Upper lobe of left lung (tissue), 6 donors: ENCODE data around the gene EHD3. TPM values are rescaled to one million over a fixed set of nuclear protein-coding genes. Genes with fewer than 3 reads are reported as not detected.
"Not testable (repeated sequence)": the region's sequence is repeated elsewhere in the genome, so short reads cannot be mapped to it uniquely, and the experiment has no call there.

ENCODE experiments used
- ATAC-seq, 2 donors: fragments of 200-7000 bp; cut with Tn5 transposase; one replicate each; pipeline ENCODE4 v1.9.1; 2022; ENCODE audit warnings: mild to moderate bottlenecking in 2 of 2, moderate library complexity in 2 of 2; ENCODE audit not compliant: low FRiP score in 2 of 2
- DNase-seq, 2 donors: peaks; one replicate each; pipeline ENCODE4 v3.0.0-alpha.2; 2019 to 2020
- H3K27ac ChIP-seq, 4 donors: fragments of 200-600 bp; sonication (generic); one replicate each; pipeline ENCODE4 v1.5.1; 2016 to 2019
- H3K27me3 ChIP-seq, 4 donors: fragments of 200-600 bp; sonication (generic); one replicate each; pipeline ENCODE4 v1.5.1; 2017 to 2019
- H3K36me3 ChIP-seq, 4 donors: fragments of 200-600 bp; sonication (generic); one replicate each; pipeline ENCODE4 v1.5.1; 2016 to 2019
- H3K4me1 ChIP-seq, 4 donors: fragments of 200-600 bp; sonication (generic); one replicate each; pipeline ENCODE4 v1.5.1; 2018 to 2019
- H3K4me3 ChIP-seq, 4 donors: fragments of 200-600 bp; sonication (generic); one replicate each; pipeline ENCODE4 v1.5.1; 2017 to 2019; ENCODE audit warnings: mild to moderate bottlenecking in 2 of 4, moderate library complexity in 1 of 4
- H3K9me3 ChIP-seq, 4 donors: fragments of 200-600 bp; sonication (generic); one replicate each; pipeline ENCODE4 v1.5.1; 2018 to 2019
- EP300 ChIP-seq, 4 donors: sonication (generic); formaldehyde crosslinking; IDR thresholded peaks; one replicate each; pipeline ENCODE4 v1.5.1; 2017; ENCODE audit warnings: antibody characterized with exemption in 4 of 4, control low read depth in 2 of 4
- POLR2A ChIP-seq, 4 donors: fragments of 450-650 bp; IDR thresholded peaks; one replicate each; pipeline ENCODE4 v1.5.1; 2016 to 2017; ENCODE audit warnings: antibody characterized with exemption in 4 of 4, mild to moderate bottlenecking in 2 of 4
- POLR2AphosphoS5 ChIP-seq, 2 donors: sonication (generic); formaldehyde crosslinking; IDR thresholded peaks; one replicate each; pipeline ENCODE4 v1.5.1; 2017; ENCODE audit warnings: antibody characterized with exemption in 2 of 2
- WGBS, 2 donors: methylation state at CpG; one replicate each; pipeline ENCODE4 v1.1.5; 2017 to 2018; 5-methylcytosine and 5-hydroxymethylcytosine counted together
- total RNA-seq, 6 donors: library from RNA; depleted of rRNA in 4 of 6; stranded (reverse); fragments of >200 nt in 4 of 6; gene quantifications; one replicate each; pipeline versions ENCODE4 v1.1.0 to v1.2.1, GENCODE V29; 2016 to 2021
- TF ChIP-seq, protein P1 (sequence below), 6 experiments: fragments of 450-650 bp in 4 of 6; fragments of 200-600 bp in 2 of 6; sonication (generic) in 2 of 6; IDR thresholded peaks; one replicate each; pipeline ENCODE4 v1.5.1; 2016 to 2019; ENCODE audit warnings: antibody characterized with exemption in 6 of 6
- donor health status: DM: no; HTN: no; CAD: no; lungs with moderate emphysema.
- donor health status: DM: no; HTN: yes; CAD: no; lungs with severe emphysema.

Gene EHD3
- total RNA-seq, 6 donors from 2014 or later: 3.7 to 12.5 (median 7.3) TPM

DNA sequence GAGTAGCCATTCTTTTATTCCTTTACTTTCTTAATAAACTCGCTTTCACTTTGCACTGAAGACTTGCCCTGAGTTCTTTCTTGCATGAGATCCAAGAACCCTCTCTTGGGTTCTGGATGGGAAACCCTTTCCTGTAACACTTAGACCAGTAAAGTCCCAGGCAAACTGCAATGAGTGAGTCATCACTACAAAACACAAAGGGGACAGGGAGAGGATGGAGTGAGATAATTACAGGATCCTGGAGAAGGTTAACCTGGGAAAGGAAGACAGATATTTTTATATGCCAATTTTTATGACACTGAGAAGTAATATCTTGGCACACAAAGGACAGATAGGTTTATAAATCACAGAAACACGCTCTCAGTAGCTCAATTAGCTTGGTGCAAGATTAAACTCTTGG, 48.7 kb downstream of the EHD3 start:
- no peak for ATAC-seq
- no peak for TF ChIP-seq POLR2AphosphoS5 (IDR thresholded peaks at IDR 0.05)
- TF ChIP-seq EP300 (IDR thresholded peaks at IDR 0.05): no peak
- TF ChIP-seq, protein P1, sequence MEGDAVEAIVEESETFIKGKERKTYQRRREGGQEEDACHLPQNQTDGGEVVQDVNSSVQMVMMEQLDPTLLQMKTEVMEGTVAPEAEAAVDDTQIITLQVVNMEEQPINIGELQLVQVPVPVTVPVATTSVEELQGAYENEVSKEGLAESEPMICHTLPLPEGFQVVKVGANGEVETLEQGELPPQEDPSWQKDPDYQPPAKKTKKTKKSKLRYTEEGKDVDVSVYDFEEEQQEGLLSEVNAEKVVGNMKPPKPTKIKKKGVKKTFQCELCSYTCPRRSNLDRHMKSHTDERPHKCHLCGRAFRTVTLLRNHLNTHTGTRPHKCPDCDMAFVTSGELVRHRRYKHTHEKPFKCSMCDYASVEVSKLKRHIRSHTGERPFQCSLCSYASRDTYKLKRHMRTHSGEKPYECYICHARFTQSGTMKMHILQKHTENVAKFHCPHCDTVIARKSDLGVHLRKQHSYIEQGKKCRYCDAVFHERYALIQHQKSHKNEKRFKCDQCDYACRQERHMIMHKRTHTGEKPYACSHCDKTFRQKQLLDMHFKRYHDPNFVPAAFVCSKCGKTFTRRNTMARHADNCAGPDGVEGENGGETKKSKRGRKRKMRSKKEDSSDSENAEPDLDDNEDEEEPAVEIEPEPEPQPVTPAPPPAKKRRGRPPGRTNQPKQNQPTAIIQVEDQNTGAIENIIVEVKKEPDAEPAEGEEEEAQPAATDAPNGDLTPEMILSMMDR (IDR thresholded peaks at IDR 0.05): no peak
- no peak for TF ChIP-seq POLR2A (IDR thresholded peaks at IDR 0.05)
- 79 to 86% methylated on average over 2 of the region's 2 CpGs for WGBS, 2 donors

DNA sequence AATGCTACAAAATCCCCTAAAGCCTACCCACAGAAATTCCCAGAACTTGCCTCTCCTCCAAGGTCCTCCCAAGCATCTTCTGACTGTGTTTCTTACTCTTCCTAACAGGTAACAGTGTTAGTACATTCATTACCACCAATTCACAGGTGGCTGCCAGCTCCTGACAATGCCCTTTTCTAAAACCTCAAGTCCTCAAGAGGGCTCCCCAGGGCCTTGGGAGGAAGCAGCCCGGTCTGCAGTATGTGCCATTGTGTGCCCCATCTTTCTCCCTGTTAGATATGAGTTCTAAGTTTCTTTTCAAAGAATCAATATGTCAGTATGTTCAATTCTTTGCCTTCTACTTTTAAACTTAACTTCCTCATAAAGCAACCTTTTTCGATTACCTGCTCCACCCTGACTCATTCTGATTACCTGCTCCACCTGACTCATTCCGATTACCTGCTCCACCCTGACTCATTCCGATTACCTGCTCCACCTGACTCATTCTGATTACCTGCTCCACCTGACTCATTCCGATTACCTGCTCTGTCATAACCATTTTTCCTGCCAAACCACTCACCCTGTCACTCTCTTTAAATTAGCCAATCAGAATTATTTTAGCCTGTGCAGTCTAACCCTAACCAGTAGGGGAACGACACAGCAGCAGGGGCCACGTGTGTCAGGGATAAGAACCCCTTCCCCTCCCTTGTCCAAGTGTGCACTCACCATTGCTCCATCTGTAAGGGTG, 49.4 kb downstream of the EHD3 start:
- not testable (repeated sequence) for H3K27me3 ChIP-seq, H3K4me3 ChIP-seq, ATAC-seq, H3K9me3 ChIP-seq, H3K27ac ChIP-seq, DNase-seq, H3K36me3 ChIP-seq
- peaks cover 0 to 13% (median 3%) of the 10 kb centered on the region in 4 donors for H3K4me1 ChIP-seq
- WGBS, 2 donors: 86 to 91% methylated on average over 5 to 7 of the region's 7 CpGs

More for the DNA sequence above, 48.7 kb downstream of the EHD3 start:
- H3K9me3 ChIP-seq: no peaks in the 10 kb centered on the region
- H3K27me3 ChIP-seq: no peaks in the 10 kb centered on the region
- H3K27ac ChIP-seq: no peak overlapping the region
- peaks cover 0 to 9% (median 2%) of the 10 kb centered on the region in 4 donors for H3K4me1 ChIP-seq
- H3K4me3 ChIP-seq: no peak overlapping the region
- no peaks in the 10 kb centered on the region for H3K36me3 ChIP-seq
- DNase-seq: no peak

DNA sequence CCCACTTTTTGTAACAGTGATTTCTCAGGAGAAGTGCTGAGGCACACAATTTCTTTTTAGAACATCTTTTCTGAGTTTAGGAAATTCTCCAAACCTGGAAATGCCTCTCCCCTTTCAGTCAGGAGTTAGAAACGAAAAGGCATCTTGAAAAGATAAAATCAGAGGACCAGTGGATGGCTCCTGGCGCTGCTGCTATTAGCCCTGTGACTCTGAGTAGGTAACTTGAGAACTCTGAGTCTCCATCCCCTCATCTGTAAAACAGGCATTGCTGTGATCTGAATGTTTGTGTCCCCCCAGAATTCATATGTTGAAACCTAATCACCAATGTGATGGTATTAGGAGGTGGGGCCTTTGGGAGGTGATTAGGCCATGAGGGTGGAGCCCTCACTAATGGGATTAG, 50.2 kb downstream of the EHD3 start:
- no peaks in the 10 kb centered on the region for H3K9me3 ChIP-seq
- no peaks in the 10 kb centered on the region for H3K27me3 ChIP-seq
- peaks cover 0 to 13% (median 3%) of the 10 kb centered on the region in 4 donors for H3K4me1 ChIP-seq
- no peak overlapping the region for H3K27ac ChIP-seq
- 85 to 94% methylated on average over 2 of the region's 2 CpGs for WGBS, 2 donors
- DNase-seq: no peak
- TF ChIP-seq, protein P1 (IDR thresholded peaks at IDR 0.05): no peak
- no peak for TF ChIP-seq EP300 (IDR thresholded peaks at IDR 0.05)
- no peak for TF ChIP-seq POLR2A (IDR thresholded peaks at IDR 0.05)
- TF ChIP-seq POLR2AphosphoS5 (IDR thresholded peaks at IDR 0.05): no peak
- H3K4me3 ChIP-seq: no peak overlapping the region
- H3K36me3 ChIP-seq: no peaks in the 10 kb centered on the region
- no peak for ATAC-seq

DNA sequence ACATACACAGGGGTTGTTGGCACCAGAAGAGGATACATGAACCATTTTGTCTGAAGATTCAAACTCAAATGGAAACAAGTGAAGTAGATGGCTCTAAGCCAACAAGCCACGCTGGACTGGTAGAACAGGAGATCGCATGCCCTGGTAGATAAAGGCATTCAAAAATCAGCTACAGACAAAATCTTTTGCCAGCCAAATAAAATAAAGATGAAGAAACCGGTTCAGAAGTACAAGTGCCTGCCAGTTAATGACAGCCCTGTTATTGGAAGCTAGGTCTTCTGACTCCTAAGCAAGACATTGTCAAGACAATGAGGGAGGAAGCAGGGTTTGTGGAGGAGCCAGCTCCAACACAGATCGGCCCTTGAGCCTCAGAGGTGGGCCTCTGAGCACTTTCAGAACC, 52.3 kb downstream of the EHD3 start:
- ATAC-seq (no peak), DNase-seq (no peak)
- H3K4me1 ChIP-seq: peaks cover 0 to 13% (median 3%) of the 10 kb centered on the region in 4 donors
- no peaks in the 10 kb centered on the region for H3K9me3 ChIP-seq
- no peak overlapping the region for H3K4me3 ChIP-seq
- 59 to 67% methylated on average over 4 of the region's 4 CpGs for WGBS, 2 donors
- no peaks in the 10 kb centered on the region for H3K27me3 ChIP-seq
- H3K27ac ChIP-seq: no peak overlapping the region
- H3K36me3 ChIP-seq: no peaks in the 10 kb centered on the region
- no peak for TF ChIP-seq POLR2AphosphoS5 (IDR thresholded peaks at IDR 0.05)
- TF ChIP-seq EP300 (IDR thresholded peaks at IDR 0.05): no peak
- no peak for TF ChIP-seq POLR2A (IDR thresholded peaks at IDR 0.05)
- TF ChIP-seq, protein P1 (IDR thresholded peaks at IDR 0.05): no peak

DNA sequence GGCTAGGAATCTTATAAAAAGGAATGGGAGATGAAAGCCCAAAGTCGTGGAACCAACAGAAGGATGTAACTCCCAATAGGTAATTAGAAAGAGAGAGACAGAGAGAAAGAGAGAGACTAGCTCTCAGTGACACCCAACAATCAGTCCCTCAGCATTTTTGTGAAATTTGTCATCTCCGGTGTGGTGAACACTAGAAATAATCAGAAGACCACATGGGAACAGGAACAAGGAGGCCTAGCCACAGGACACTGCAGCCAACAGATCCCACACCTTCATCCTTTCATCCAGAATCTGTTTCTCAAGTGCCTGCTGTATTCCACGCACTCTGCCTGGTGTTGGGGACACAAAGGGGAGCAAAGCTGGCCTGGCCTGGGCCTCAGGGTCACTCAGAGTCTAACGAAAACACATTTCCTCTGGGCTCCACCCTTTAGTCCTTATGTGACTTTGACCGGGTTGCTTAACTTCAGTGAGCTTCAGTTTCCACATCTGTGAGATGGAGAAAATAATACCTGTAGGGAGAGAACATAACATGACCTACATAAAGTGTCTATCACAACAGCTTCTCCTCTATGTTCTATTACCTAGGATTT, 53.1 kb downstream of the EHD3 start:
- DNase-seq (no peak), ATAC-seq (no peak)
- Histone ChIP-seq H3K27me3 (no peaks in the 10 kb centered on the region), H3K4me1 (peaks cover 0 to 13% (median 3%) of the 10 kb centered on the region in 4 donors), H3K36me3 (no peaks in the 10 kb centered on the region), H3K9me3 (no peaks in the 10 kb centered on the region), H3K4me3 (no peak overlapping the region), H3K27ac (no peak overlapping the region)
- WGBS, 2 donors: 57 to 80% methylated on average over 5 of the region's 5 CpGs
- TF ChIP-seq EP300 (IDR thresholded peaks at IDR 0.05) (no peak), POLR2AphosphoS5 (IDR thresholded peaks at IDR 0.05) (no peak), POLR2A (IDR thresholded peaks at IDR 0.05) (no peak)
- TF ChIP-seq, protein P1 (IDR thresholded peaks at IDR 0.05): no peak
